ENCODE results near the gene SLC18A3. TPM values are rescaled to one million over a fixed set of nuclear protein-coding genes. Genes with fewer than 3 reads are reported as not detected.

Gene SLC18A3
- total RNA-seq, 1 experiment from 2014 or later, result not detected

GRCh38 chr10:49615213-49615612 lies 5.1 kb downstream of the SLC18A3 start:
- CTCF ChIA-PET, result no interaction called here
- intact Hi-C loops (cut with micrococcal nuclease; ENCODE audit: unreplicated experiment), result no loop called here
- no peak for DNase-seq
- Mint-ChIP-seq H3K9me3 (ENCODE audit: low read depth, unreplicated experiment) (peaks cover 6% of the 10 kb centered on the region), H3K27ac (ENCODE audit: unreplicated experiment) (no peak overlapping the region), H3K36me3 (ENCODE audit: insufficient read depth, unreplicated experiment) (no peaks in the 10 kb centered on the region), H3K27me3 (ENCODE audit: unreplicated experiment) (peaks cover 88% of the 10 kb centered on the region), H3K4me3 (ENCODE audit: low read depth, unreplicated experiment) (no peak overlapping the region), H3K4me1 (ENCODE audit: low read depth, unreplicated experiment) (no peaks in the 10 kb centered on the region)
- no TSS peak for BruUV-seq (replicated peaks)
- TF ChIP-seq CTCF (IDR thresholded peaks at IDR 0.05; ENCODE audit: unreplicated experiment), result no peak

GRCh38 chr10:49615721-49616120 lies 5.6 kb downstream of the SLC18A3 start:
- no TSS peak for BruUV-seq (replicated peaks)
- H3K4me1 Mint-ChIP-seq (ENCODE audit: low read depth, unreplicated experiment), result no peaks in the 10 kb centered on the region
- CTCF ChIA-PET, result no interaction called here
- H3K4me3 Mint-ChIP-seq (ENCODE audit: low read depth, unreplicated experiment), result no peak overlapping the region
- H3K27me3 Mint-ChIP-seq (ENCODE audit: unreplicated experiment), result peaks cover 92% of the 10 kb centered on the region
- H3K36me3 Mint-ChIP-seq (ENCODE audit: insufficient read depth, unreplicated experiment), result no peaks in the 10 kb centered on the region
- no peak for TF ChIP-seq CTCF (IDR thresholded peaks at IDR 0.05; ENCODE audit: unreplicated experiment)
- no peak overlapping the region for H3K27ac Mint-ChIP-seq (ENCODE audit: unreplicated experiment)
- no peak for DNase-seq
- intact Hi-C loops (cut with micrococcal nuclease; ENCODE audit: unreplicated experiment), result no loop called here
- peaks cover 6% of the 10 kb centered on the region for H3K9me3 Mint-ChIP-seq (ENCODE audit: low read depth, unreplicated experiment)

GRCh38 chr10:49616421-49617101 lies 6.5 kb downstream of the SLC18A3 start:
- no peaks in the 10 kb centered on the region for H3K36me3 Mint-ChIP-seq (ENCODE audit: insufficient read depth, unreplicated experiment)
- H3K27me3 Mint-ChIP-seq (ENCODE audit: unreplicated experiment), result peaks cover 97% of the 10 kb centered on the region
- intact Hi-C loops (cut with micrococcal nuclease; ENCODE audit: unreplicated experiment), result no loop called here
- no peak for TF ChIP-seq CTCF (IDR thresholded peaks at IDR 0.05; ENCODE audit: unreplicated experiment)
- H3K4me1 Mint-ChIP-seq (ENCODE audit: low read depth, unreplicated experiment), result no peaks in the 10 kb centered on the region
- CTCF ChIA-PET, result no interaction called here
- no peak overlapping the region for H3K4me3 Mint-ChIP-seq (ENCODE audit: low read depth, unreplicated experiment)
- no peak overlapping the region for H3K27ac Mint-ChIP-seq (ENCODE audit: unreplicated experiment)
- peaks cover 6% of the 10 kb centered on the region for H3K9me3 Mint-ChIP-seq (ENCODE audit: low read depth, unreplicated experiment)
- no peak for DNase-seq
- no TSS peak for BruUV-seq (replicated peaks)

- Mint-ChIP-seq H3K4me1 (ENCODE audit: low read depth, unreplicated experiment) (no peaks in the 10 kb centered on the region), H3K27me3 (ENCODE audit: unreplicated experiment) (peaks cover 97% of the 10 kb centered on the region), H3K4me3 (ENCODE audit: low read depth, unreplicated experiment) (no peak overlapping the region), H3K27ac (ENCODE audit: unreplicated experiment) (no peak overlapping the region), H3K36me3 (ENCODE audit: insufficient read depth, unreplicated experiment) (no peaks in the 10 kb centered on the region), H3K9me3 (ENCODE audit: low read depth, unreplicated experiment) (peaks cover 2% of the 10 kb centered on the region)
- no peak for TF ChIP-seq CTCF (IDR thresholded peaks at IDR 0.05; ENCODE audit: unreplicated experiment)
- CTCF ChIA-PET, result no interaction called here
- intact Hi-C loops (cut with micrococcal nuclease; ENCODE audit: unreplicated experiment), result no loop called here
- DNase-seq, result no peak
- no TSS peak for BruUV-seq (replicated peaks)
Measured at GRCh38 chr10:49617121-49618020, 7.3 kb downstream of the SLC18A3 start.

Data from Calu3 (cell line).